Liver (tissue), 9 donors: Measurements from ENCODE around the gene TACC2. TPM values are rescaled to one million over a fixed set of nuclear protein-coding genes. Genes with fewer than 3 reads are reported as not detected.

ENCODE experiments used
- DNase-seq: peaks from one replicate; pipeline ENCODE4 v3.0.0-alpha.2; 2017; ENCODE audit warnings: low spot score
- H3K27ac ChIP-seq, 2 donors: one replicate each; pipeline ENCODE4 v1.7.0; 2013; ENCODE audit warnings: inconsistent platforms in 2 of 2, low read length in 2 of 2, control low read depth in 1 of 2, low read depth in 1 of 2, mild to moderate bottlenecking in 1 of 2
- H3K27me3 ChIP-seq, 4 donors: one replicate each; pipeline versions ENCODE4 v1.6.1 to v1.7.0; 2013; ENCODE audit warnings: low read length in 3 of 4, inconsistent platforms in 1 of 4, mild to moderate bottlenecking in 1 of 4, moderate library complexity in 1 of 4; ENCODE audit not compliant: control insufficient read depth in 4 of 4, insufficient read depth in 4 of 4
- H3K36me3 ChIP-seq, 4 donors: one replicate each; pipeline versions ENCODE4 v1.6.1 to v1.7.0; 2013; ENCODE audit warnings: low read length in 3 of 4, mild to moderate bottlenecking in 3 of 4, low read depth in 1 of 4, moderate library complexity in 1 of 4; ENCODE audit not compliant: control insufficient read depth in 4 of 4, insufficient read depth in 3 of 4
- H3K4me1 ChIP-seq, 4 donors: one replicate each; pipeline versions ENCODE4 v1.6.1 to v1.7.0; 2013; ENCODE audit warnings: low read length in 3 of 4, mild to moderate bottlenecking in 3 of 4, moderate library complexity in 1 of 4; ENCODE audit not compliant: control insufficient read depth in 4 of 4, insufficient read depth in 4 of 4
- H3K4me3 ChIP-seq, 3 donors: one replicate each; pipeline versions ENCODE4 v1.6.1 to v1.7.0; 2013; ENCODE audit warnings: low read length in 3 of 3, control low read depth in 1 of 3, low read depth in 1 of 3, mild to moderate bottlenecking in 1 of 3
- H3K9ac ChIP-seq, 2 donors: one replicate each; pipeline ENCODE4 v1.7.0; 2013; ENCODE audit warnings: low read length in 2 of 2, mild to moderate bottlenecking in 2 of 2, moderate library complexity in 2 of 2, control low read depth in 1 of 2, low read depth in 1 of 2
- H3K9me3 ChIP-seq, 4 donors: one replicate each; pipeline versions ENCODE4 v1.6.1 to v1.7.0; 2013; ENCODE audit warnings: low read length in 3 of 4; ENCODE audit not compliant: control insufficient read depth in 4 of 4
- ATF3 ChIP-seq: IDR thresholded peaks from 2 replicates; pipeline ENCODE4 v1.6.1; 2016; ENCODE audit warnings: antibody characterized with exemption
- CTCF ChIP-seq: fragments of 150-350 bp; IDR thresholded peaks from 2 replicates; pipeline ENCODE4 v1.5.1; 2017; ENCODE audit warnings: improper control_type of control experiment, low read depth, low read length; ENCODE audit not compliant: missing input control
- FOXA1 ChIP-seq: IDR thresholded peaks from 2 replicates; pipeline ENCODE4 v1.6.1; 2016; ENCODE audit warnings: antibody characterized with exemption
- FOXA2 ChIP-seq: IDR thresholded peaks from 2 replicates; pipeline ENCODE4 v1.6.1; 2016; ENCODE audit warnings: antibody characterized with exemption
- GABPA ChIP-seq, 2 donors: IDR thresholded peaks in 1 of 2; conservative IDR thresholded peaks in 1 of 2; 2 replicates each; pipeline ENCODE4 v1.6.1; 2016; ENCODE audit warnings: antibody characterized with exemption in 2 of 2, mild to moderate bottlenecking in 1 of 2, moderate library complexity in 1 of 2
- HNF4A ChIP-seq, 2 donors: conservative IDR thresholded peaks; 2 replicates each; pipeline ENCODE4 v1.6.1; 2016; ENCODE audit warnings: antibody characterized with exemption in 2 of 2, mild to moderate bottlenecking in 2 of 2
- JUND ChIP-seq, 2 donors: IDR thresholded peaks; 2 replicates each; pipeline ENCODE4 v1.6.1; 2016; ENCODE audit warnings: antibody characterized with exemption in 2 of 2
- MAX ChIP-seq: IDR thresholded peaks from 2 replicates; pipeline ENCODE4 v1.6.1; 2016; ENCODE audit warnings: antibody characterized with exemption
- NR2F2 ChIP-seq: IDR thresholded peaks from 2 replicates; pipeline ENCODE4 v1.6.1; 2016; ENCODE audit warnings: antibody characterized with exemption
- SP1 ChIP-seq: IDR thresholded peaks from 2 replicates; pipeline ENCODE4 v1.6.1; 2018; ENCODE audit warnings: antibody characterized with exemption, mild to moderate bottlenecking
- TAF1 ChIP-seq: conservative IDR thresholded peaks from 2 replicates; pipeline ENCODE4 v1.6.1; 2016; ENCODE audit warnings: antibody characterized with exemption, mild to moderate bottlenecking
- YY1 ChIP-seq: IDR thresholded peaks from 2 replicates; pipeline ENCODE4 v1.6.1; 2016; ENCODE audit warnings: antibody characterized with exemption, mild to moderate bottlenecking
- ZBTB33 ChIP-seq: IDR thresholded peaks from 2 replicates; pipeline ENCODE4 v1.6.1; 2016; ENCODE audit warnings: antibody characterized with exemption
- WGBS: extraction: QIAGEN DNeasy Blood & Tissue Kit; methylation state at CpG from one replicate; pipeline ENCODE4 v1.1.7; 2013; 5-methylcytosine and 5-hydroxymethylcytosine counted together
- polyA plus RNA-seq, 2 donors: library from polyadenylated mRNA; stranded (reverse) in 1 of 2; unstranded in 1 of 2; fragments of 200-250 nt in 1 of 2; fragments of >200 nt in 1 of 2; fragmentation: Nextera tagmentation in 1 of 2; extraction: Ambion mirVana in 1 of 2; gene quantifications; one replicate each; pipeline versions ENCODE4 v1.2.1 to v1.2.3, GENCODE V29; 2013 to 2015
- total RNA-seq, 2 donors: library from RNA; depleted of rRNA; stranded (reverse); fragments of >200 nt; gene quantifications; one replicate each; pipeline ENCODE4 v1.2.3, GENCODE V29; 2014
- TF ChIP-seq, protein P1 (sequence below): IDR thresholded peaks from 2 replicates; pipeline ENCODE4 v1.6.1; 2016; ENCODE audit warnings: antibody characterized with exemption, mild to moderate bottlenecking
- donor health status: healthy.
- donor health status: healthy.
- donor health status: healthy.
- donor health status: healthy.
- donor health status: healthy.

The TACC2 gene
- total and polyA plus RNA-seq, 4 donors, result 1.5 to 9.1 (median 7.8) TPM

DNA sequence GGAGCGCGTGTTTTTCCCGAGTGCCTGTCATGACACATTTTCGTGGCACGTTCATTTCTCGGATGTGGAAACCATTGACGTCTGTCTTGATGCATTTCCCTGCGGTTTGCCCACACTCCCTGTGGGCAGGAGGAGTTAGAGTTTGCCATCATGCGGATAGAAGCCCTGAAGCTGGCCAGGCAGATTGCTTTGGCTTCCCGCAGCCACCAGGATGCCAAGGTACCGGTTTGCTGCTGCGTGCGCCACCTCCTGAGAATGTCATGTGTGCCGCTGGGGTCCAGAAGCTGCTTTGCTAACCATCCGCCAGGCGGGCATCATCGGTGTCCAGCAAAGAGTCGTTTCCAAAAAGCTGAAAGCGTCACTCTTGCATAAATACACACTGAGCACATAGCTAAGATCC lies 241.3 kb downstream of the TACC2 start:
- 98% methylated on average over 19 of the region's 19 CpGs for WGBS
- TF ChIP-seq, protein P1, sequence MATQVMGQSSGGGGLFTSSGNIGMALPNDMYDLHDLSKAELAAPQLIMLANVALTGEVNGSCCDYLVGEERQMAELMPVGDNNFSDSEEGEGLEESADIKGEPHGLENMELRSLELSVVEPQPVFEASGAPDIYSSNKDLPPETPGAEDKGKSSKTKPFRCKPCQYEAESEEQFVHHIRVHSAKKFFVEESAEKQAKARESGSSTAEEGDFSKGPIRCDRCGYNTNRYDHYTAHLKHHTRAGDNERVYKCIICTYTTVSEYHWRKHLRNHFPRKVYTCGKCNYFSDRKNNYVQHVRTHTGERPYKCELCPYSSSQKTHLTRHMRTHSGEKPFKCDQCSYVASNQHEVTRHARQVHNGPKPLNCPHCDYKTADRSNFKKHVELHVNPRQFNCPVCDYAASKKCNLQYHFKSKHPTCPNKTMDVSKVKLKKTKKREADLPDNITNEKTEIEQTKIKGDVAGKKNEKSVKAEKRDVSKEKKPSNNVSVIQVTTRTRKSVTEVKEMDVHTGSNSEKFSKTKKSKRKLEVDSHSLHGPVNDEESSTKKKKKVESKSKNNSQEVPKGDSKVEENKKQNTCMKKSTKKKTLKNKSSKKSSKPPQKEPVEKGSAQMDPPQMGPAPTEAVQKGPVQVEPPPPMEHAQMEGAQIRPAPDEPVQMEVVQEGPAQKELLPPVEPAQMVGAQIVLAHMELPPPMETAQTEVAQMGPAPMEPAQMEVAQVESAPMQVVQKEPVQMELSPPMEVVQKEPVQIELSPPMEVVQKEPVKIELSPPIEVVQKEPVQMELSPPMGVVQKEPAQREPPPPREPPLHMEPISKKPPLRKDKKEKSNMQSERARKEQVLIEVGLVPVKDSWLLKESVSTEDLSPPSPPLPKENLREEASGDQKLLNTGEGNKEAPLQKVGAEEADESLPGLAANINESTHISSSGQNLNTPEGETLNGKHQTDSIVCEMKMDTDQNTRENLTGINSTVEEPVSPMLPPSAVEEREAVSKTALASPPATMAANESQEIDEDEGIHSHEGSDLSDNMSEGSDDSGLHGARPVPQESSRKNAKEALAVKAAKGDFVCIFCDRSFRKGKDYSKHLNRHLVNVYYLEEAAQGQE, result no peak
- no peak for TF ChIP-seq JUND (IDR thresholded peaks at IDR 0.05)
- TF ChIP-seq YY1, result no peak
- no peak for TF ChIP-seq ATF3
- TF ChIP-seq FOXA2, result no peak
- TF ChIP-seq FOXA1, result no peak
- no peak for TF ChIP-seq NR2F2
- no peak for TF ChIP-seq GABPA (IDR thresholded peaks at IDR 0.05 in 1 of 2, conservative IDR thresholded peaks at IDR 0.05 in 1 of 2)
- H3K36me3 ChIP-seq, result peaks cover 3 to 45% (median 15%) of the 10 kb centered on the region in 4 donors

DNA sequence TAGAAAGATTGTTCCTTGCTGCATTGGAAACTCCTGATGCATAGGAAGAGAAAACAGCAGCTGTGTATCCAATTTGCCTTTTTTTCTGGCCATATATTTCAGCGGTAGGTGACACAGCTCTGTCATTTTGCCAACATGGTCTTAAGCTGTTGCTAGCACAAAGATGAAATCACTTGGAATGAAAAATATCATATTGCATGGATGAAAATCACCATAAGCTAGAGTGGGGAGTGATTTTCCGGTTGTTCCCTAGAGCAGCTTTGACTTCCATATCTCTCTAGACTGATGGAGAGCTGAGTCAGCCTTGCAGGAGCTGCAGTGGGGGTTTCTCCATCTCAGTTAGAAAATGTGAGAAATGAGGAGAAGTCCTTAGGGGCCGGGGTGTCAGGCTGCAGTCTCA lies 243.8 kb downstream of the TACC2 start:
- Histone ChIP-seq H3K4me1 (no peaks in the 10 kb centered on the region), H3K27ac (no peak overlapping the region), H3K9ac (no peak overlapping the region), H3K9me3 (no peaks in the 10 kb centered on the region), H3K4me3 (no peak overlapping the region), H3K36me3 (peaks cover 1 to 33% (median 13%) of the 10 kb centered on the region in 4 donors), H3K27me3 (no peaks in the 10 kb centered on the region)
- WGBS, result 91% methylated on average over 3 of the region's 3 CpGs
- DNase-seq, result no peak
- TF ChIP-seq FOXA1 (no peak), TAF1 (no peak), CTCF (no peak), NR2F2 (no peak), FOXA2 (no peak), ATF3 (no peak)

More for the DNA sequence above, 241.3 kb downstream of the TACC2 start:
- H3K4me3 ChIP-seq, result no peak overlapping the region
- DNase-seq, result no peak
- no peaks in the 10 kb centered on the region for H3K4me1 ChIP-seq
- H3K27me3 ChIP-seq, result no peaks in the 10 kb centered on the region
- no peak overlapping the region for H3K9ac ChIP-seq
- no peak overlapping the region for H3K27ac ChIP-seq
- no peaks in the 10 kb centered on the region for H3K9me3 ChIP-seq

- Histone ChIP-seq H3K4me3 (no peak overlapping the region), H3K27me3 (no peaks in the 10 kb centered on the region), H3K36me3 (peaks cover 0 to 26% (median 10%) of the 10 kb centered on the region in 4 donors), H3K4me1 (no peaks in the 10 kb centered on the region), H3K9ac (no peak overlapping the region), H3K27ac (no peak overlapping the region), H3K9me3 (no peaks in the 10 kb centered on the region)
- WGBS, result 95% methylated on average over 11 of the region's 11 CpGs
- no peak for DNase-seq
- no peak for TF ChIP-seq SP1
- TF ChIP-seq ZBTB33, result no peak
- TF ChIP-seq, protein P1, result no peak
- no peak for TF ChIP-seq TAF1
- TF ChIP-seq FOXA1, result no peak
- no peak for TF ChIP-seq JUND (IDR thresholded peaks at IDR 0.05)
- TF ChIP-seq GABPA (IDR thresholded peaks at IDR 0.05 in 1 of 2, conservative IDR thresholded peaks at IDR 0.05 in 1 of 2), result no peak
- TF ChIP-seq MAX, result no peak
- no peak for TF ChIP-seq FOXA2
- no peak for TF ChIP-seq HNF4A (conservative IDR thresholded peaks at IDR 0.05)
These were observed 244.9 kb downstream of the TACC2 start for GRCh38 chr10:122233857-122234348.
